H1 (cell line): ENCODE data around the gene HOXD4. TPM values are rescaled to one million over a fixed set of nuclear protein-coding genes. Genes with fewer than 3 reads are reported as not detected.
A peak's percentile ranks its signal among the peaks of the same experiment; 100 is the strongest.

Experiments
- CTCF ChIA-PET: fragments of 300-600 bp; sonication (Branson Sonifier 250); formaldehyde crosslinking; loops from one replicate; lab custom pipeline; 2021; ENCODE audit not compliant: partially characterized antibody; lab: Charles Lee
- POLR2A ChIA-PET: fragments of 300-600 bp; sonication (Branson Sonifier 250); formaldehyde crosslinking; loops from one replicate; lab custom pipeline; 2021; ENCODE audit warnings: inconsistent platforms; ENCODE audit not compliant: partially characterized antibody; lab: Charles Lee
- DNase-seq, 2 experiments: peaks; one replicate each; pipeline versions ENCODE4 v3.0.0 to v3.0.0-alpha.2; 2010 to 2022; ENCODE audit warnings: low spot score in 2 of 2, low read depth in 1 of 2, mixed read lengths in 1 of 2
- FAIRE-seq: peaks from 2 replicates; lab custom pipeline; 2011; peaks lifted over from hg19 to GRCh38; lab: Jason Lieb, UNC
- H2AFZ ChIP-seq: 2 replicates; pipeline ENCODE4 v1.8.1; 2012; ENCODE audit warnings: low read length, inconsistent platforms
- H2AK5ac ChIP-seq: 2 replicates; pipeline ENCODE4 v1.6.1; 2013; ENCODE audit warnings: low read depth, low read length
- H2BK120ac ChIP-seq: replicated peaks from 2 replicates; pipeline ENCODE3; 2013; ENCODE audit warnings: low read depth, low read length, inconsistent platforms
- H2BK12ac ChIP-seq: 2 replicates; pipeline ENCODE4 v1.6.1; 2013; ENCODE audit warnings: low read depth, low read length
- H2BK15ac ChIP-seq: 2 replicates; pipeline ENCODE4 v1.6.1; 2013; ENCODE audit warnings: low read length
- H2BK20ac ChIP-seq: 2 replicates; pipeline ENCODE4 v1.6.1; 2013; ENCODE audit warnings: low read length
- H2BK5ac ChIP-seq: 2 replicates; pipeline ENCODE4 v1.6.1; 2013; ENCODE audit warnings: low read depth, low read length
- H3K14ac ChIP-seq: 2 replicates; pipeline ENCODE4 v1.6.1; 2013; ENCODE audit warnings: inconsistent platforms; ENCODE audit not compliant: insufficient read length
- H3K18ac ChIP-seq: 2 replicates; pipeline ENCODE4 v1.6.1; 2013; ENCODE audit warnings: low read length; ENCODE audit errors: extremely low read depth
- H3K23ac ChIP-seq: 2 replicates; pipeline ENCODE4 v1.6.1; 2013; ENCODE audit warnings: inconsistent platforms; ENCODE audit not compliant: insufficient read length
- H3K23me2 ChIP-seq: 2 replicates; pipeline ENCODE4 v1.6.1; 2013; ENCODE audit warnings: low read depth, low read length
- H3K27ac ChIP-seq: 2 replicates; pipeline ENCODE4 v1.6.1; 2011; ENCODE audit warnings: low read depth, low read length, inconsistent platforms
- H3K27me3 ChIP-seq, 4 experiments: replicated peaks in 1 of 4; 1 replicate in 1 of 4; 2 replicates in 3 of 4; pipeline versions ENCODE4 v1.6.1 to v1.8.1; 2011 to 2013; ENCODE audit warnings: low read length in 3 of 4, mild to moderate bottlenecking in 3 of 4, inconsistent platforms in 2 of 4, mixed read lengths in 2 of 4, moderate library complexity in 1 of 4; ENCODE audit not compliant: control insufficient read depth in 3 of 4, insufficient read depth in 3 of 4; ENCODE audit errors: extremely low read depth in 1 of 4
- H3K36me3 ChIP-seq, 4 experiments: 2 replicates each; pipeline versions ENCODE4 v1.6.1 to v1.8.1; 2011 to 2013; ENCODE audit warnings: mild to moderate bottlenecking in 4 of 4, low read length in 3 of 4, moderate library complexity in 2 of 4, control low read depth in 1 of 4, inconsistent platforms in 1 of 4; ENCODE audit not compliant: insufficient read depth in 4 of 4, control insufficient read depth in 2 of 4
- H3K4ac ChIP-seq: replicated peaks from 2 replicates; pipeline ENCODE3; 2013; ENCODE audit warnings: low read length, low read depth, mixed read lengths, inconsistent platforms; ENCODE audit not compliant: insufficient read length
- H3K4me1 ChIP-seq, 4 experiments: replicated peaks in 1 of 4; 1 replicate in 1 of 4; 2 replicates in 3 of 4; pipeline versions ENCODE4 v1.6.1 to v1.8.1; 2011 to 2013; ENCODE audit warnings: low read length in 3 of 4, inconsistent platforms in 2 of 4, mixed read lengths in 1 of 4; ENCODE audit not compliant: insufficient read depth in 4 of 4, control insufficient read depth in 3 of 4
- H3K4me2 ChIP-seq, 2 experiments: 2 replicates each; pipeline versions ENCODE4 v1.6.1 to v1.8.1; 2011 to 2013; ENCODE audit warnings: low read depth in 2 of 2, low read length in 2 of 2, control low read depth in 1 of 2, inconsistent platforms in 1 of 2, mild to moderate bottlenecking in 1 of 2; ENCODE audit not compliant: insufficient read depth in 1 of 2
- H3K4me3 ChIP-seq, 4 experiments: fragments of 200-600, 300-600 bp in 1 of 4; sonication (generic), shearing (Covaris generic), sonication (Bioruptor Twin) in 1 of 4; 2 replicates each; pipeline versions ENCODE4 v1.5.1 to v1.8.1; 2011 to 2016; ENCODE audit warnings: low read length in 4 of 4, low read depth in 3 of 4, control low read depth in 2 of 4, inconsistent platforms in 2 of 4, mild to moderate bottlenecking in 2 of 4, mixed read lengths in 1 of 4, moderate library complexity in 1 of 4; ENCODE audit not compliant: insufficient read depth in 2 of 4; ENCODE audit errors: extremely low read depth in 1 of 4
- H3K56ac ChIP-seq: replicated peaks from 2 replicates; pipeline ENCODE3; 2013; ENCODE audit warnings: low read depth, mild to moderate bottlenecking, mixed read lengths, low read length, inconsistent platforms; ENCODE audit not compliant: insufficient read length
- H3K79me1 ChIP-seq: 2 replicates; pipeline ENCODE4 v1.6.1; 2013; ENCODE audit warnings: low read depth, low read length, control low read depth
- H3K79me2 ChIP-seq, 2 experiments: 2 replicates each; pipeline versions ENCODE4 v1.6.1 to v1.8.1; 2012 to 2013; ENCODE audit warnings: low read length in 2 of 2, mild to moderate bottlenecking in 2 of 2, inconsistent platforms in 1 of 2; ENCODE audit not compliant: insufficient read depth in 2 of 2, control insufficient read depth in 1 of 2
- H3K9ac ChIP-seq, 4 experiments: replicated peaks in 1 of 4; 1 replicate in 1 of 4; 2 replicates in 3 of 4; pipeline versions ENCODE4 v1.6.1 to v1.8.1; 2011 to 2013; ENCODE audit warnings: low read depth in 3 of 4, low read length in 3 of 4, control low read depth in 2 of 4, mild to moderate bottlenecking in 2 of 4, moderate library complexity in 2 of 4, inconsistent platforms in 1 of 4; ENCODE audit errors: extremely low read depth in 1 of 4
- H3K9me3 ChIP-seq, 2 experiments: 2 replicates each; pipeline versions ENCODE4 v1.6.1 to v1.8.1; 2012 to 2013; ENCODE audit warnings: mild to moderate bottlenecking in 2 of 2, moderate library complexity in 2 of 2, control low read depth in 1 of 2, inconsistent platforms in 1 of 2, low read depth in 1 of 2, low read length in 1 of 2, mixed read lengths in 1 of 2; ENCODE audit not compliant: insufficient read depth in 2 of 2
- H4K20me1 ChIP-seq, 2 experiments: replicated peaks in 1 of 2; 2 replicates each; pipeline versions ENCODE3 to v1.8.1; 2011 to 2013; ENCODE audit warnings: inconsistent platforms in 2 of 2, low read length in 2 of 2, mild to moderate bottlenecking in 1 of 2; ENCODE audit not compliant: insufficient read depth in 2 of 2, control insufficient read depth in 1 of 2
- H4K5ac ChIP-seq: 2 replicates; pipeline ENCODE4 v1.6.1; 2013; ENCODE audit warnings: low read length, low read depth, mixed read lengths, inconsistent platforms; ENCODE audit not compliant: insufficient read length
- H4K8ac ChIP-seq: 2 replicates; pipeline ENCODE4 v1.8.0; 2013; ENCODE audit warnings: mild to moderate bottlenecking, moderate library complexity, low read length, inconsistent platforms; ENCODE audit not compliant: insufficient read depth; ENCODE audit errors: extremely low read depth
- H4K91ac ChIP-seq: replicated peaks from 2 replicates; pipeline ENCODE3; 2013; ENCODE audit warnings: low read length, mixed read lengths, inconsistent platforms; ENCODE audit not compliant: insufficient read length
- EP300 ChIP-seq, 2 experiments: IDR thresholded peaks; 1 replicate in 1 of 2; 2 replicates in 1 of 2; pipeline ENCODE4 v1.6.1; 2011 to 2012; ENCODE audit warnings: low read depth in 2 of 2, low read length in 2 of 2, mild to moderate bottlenecking in 2 of 2, borderline replicate concordance in 1 of 2, inconsistent platforms in 1 of 2, moderate library complexity in 1 of 2
- EZH2 ChIP-seq: fragments of 200-600 bp; sonication (generic); IDR thresholded peaks from 2 replicates; pipeline ENCODE4 v1.7.1; 2012; ENCODE audit warnings: low read depth, mild to moderate bottlenecking, moderate library complexity, low read length, inconsistent platforms; ENCODE audit not compliant: severe bottlenecking
- SP2 ChIP-seq: IDR thresholded peaks from 2 replicates; pipeline ENCODE4 v1.6.1; 2012; ENCODE audit warnings: mild to moderate bottlenecking, low read length, inconsistent platforms
- SUZ12 ChIP-seq: fragments of 200-600 bp; sonication (generic); IDR thresholded peaks from 2 replicates; pipeline ENCODE4 v1.6.1; 2012; ENCODE audit warnings: mild to moderate bottlenecking, inconsistent platforms, low read length, moderate library complexity, mixed read lengths
- WGBS, 2 experiments: shearing (Covaris generic) in 1 of 2; methylation state at CpG; one replicate each; pipeline versions ENCODE4 v1.1.6 to v1.1.7; 2013 to 2015; ENCODE audit warnings: low lambda C conversion rate in 2 of 2, mixed read lengths in 2 of 2, inconsistent platforms in 1 of 2, low coverage in 1 of 2, missing lambda C conversion rate in 1 of 2; ENCODE audit not compliant: insufficient replicate concordance in 2 of 2, insufficient coverage in 1 of 2, insufficient read length in 1 of 2; ENCODE audit errors: extremely low coverage in 1 of 2, missing lambda C conversion rate in 1 of 2; 5-methylcytosine and 5-hydroxymethylcytosine counted together
- polyA plus RNA-seq, 7 experiments: library from polyadenylated mRNA; depleted of rRNA in 3 of 7; stranded (reverse) in 5 of 7; unstranded in 2 of 7; fragments of >200 nt in 5 of 7; fragments of 200-250 nt in 2 of 7; gene quantifications; 1 replicate in 5 of 7; 2 replicates in 1 of 7; 4 replicates in 1 of 7; pipeline versions ENCODE4 v1.2.1 to v1.2.3, GENCODE V29; 2011 to 2013; ENCODE audit warnings: missing spikeins in 2 of 7, mixed read lengths in 2 of 7
- total RNA-seq: library from RNA; stranded (reverse); fragmentation: NEBNext Ultra II Directional; extraction: Animal tissue kit (Norgen Biotek cat#: 25700); gene quantifications from 2 replicates; pipeline ENCODE4 v1.2.1, GENCODE V29; 2021

HOXD4 gene
- total and polyA plus RNA-seq, 2 of the 8 experiments (the other 6 are each of a cell fraction or from before 2014, with no cell fraction given): not detected

- Histone ChIP-seq H2BK120ac (no peak overlapping the region), H3K56ac (no peak overlapping the region), H3K4me2 (no peak overlapping the region; a peak in 1 of 4 replicates), H3K23ac (no peak overlapping the region), H2BK5ac (no peak overlapping the region), H4K91ac (no peak overlapping the region), H3K4ac (no peak overlapping the region), H3K36me3 (peaks cover 0 to 11% (median 0%) of the 10 kb centered on the region in 4 experiments; a peak in 1 of 8 replicates), H3K4me3 (no peak overlapping the region), H3K4me1 (peaks cover 0 to 5% (median 3%) of the 10 kb centered on the region in 4 experiments; a peak in 4 of 7 replicates), H3K9ac (no peak overlapping the region), H3K27me3 (peaks cover 97 to 100% (median 100%) of the 10 kb centered on the region in 4 experiments), H3K9me3 (no peaks in the 10 kb centered on the region), H2BK15ac (no peak overlapping the region), H3K79me1 (no peaks in the 10 kb centered on the region), H3K23me2 (no peaks in the 10 kb centered on the region), H3K14ac (no peak overlapping the region), H2AK5ac (no peak overlapping the region), H2AFZ (no peak overlapping the region), H4K8ac (no peak overlapping the region), H2BK12ac (no peak overlapping the region), H4K5ac (no peak overlapping the region), H3K18ac (no peak overlapping the region), H3K79me2 (no peaks in the 10 kb centered on the region), H4K20me1 (peaks cover 18 to 45% of the 10 kb centered on the region in 2 experiments), H2BK20ac (no peak overlapping the region), H3K27ac (no peak overlapping the region)
- FAIRE-seq (peak; percentile 42), DNase-seq (no peak)
- ChIA-PET POLR2A (interaction anchor here (1.5 to 1.9 kb wide), 2 partner anchors 50 to 67 kb away, joined by 3 to 4 read pairs; no protein-coding TSS in a partner anchor), CTCF (interaction anchor here (0.7 to 2.3 kb wide), 16 partner anchors 8 to 335 kb away, joined by 3 to 15 read pairs (median 4); partner anchors contain the start of gene HOXD9)
- TF ChIP-seq EZH2: peak; percentile 13
- no peak for TF ChIP-seq EP300 (IDR thresholded peaks at IDR 0.05; ENCODE audit: borderline replicate concordance in 1 of 2, low read depth in 2 of 2, low read length in 2 of 2)
- peak; percentile 61; the same call in 1 of the 2 replicates for TF ChIP-seq SUZ12
- no peak for TF ChIP-seq SP2
- WGBS, 2 experiments: 18% methylated on average over 11 of the region's 11 CpGs; no CpG with 5 or more reads in 1 of the 2 experiments
These were observed 3.4 kb downstream of the HOXD4 start for GRCh38 chr2:176154576-176155252.
